HG02571 (cell line): ENCODE data around the gene BCL7C.
"Not testable (repeated sequence)": the region's sequence is repeated elsewhere in the genome, so short reads cannot be mapped to it uniquely, and the experiment has no call there.

ENCODE experiments used
- ATAC-seq: cut with Tn5 transposase; IDR thresholded peaks from one replicate; pipeline ENCODE4 v1.9.1; 2021; ENCODE audit warnings: mild to moderate bottlenecking, moderate library complexity; ENCODE audit not compliant: unreplicated experiment

The BCL7C gene

DNA sequence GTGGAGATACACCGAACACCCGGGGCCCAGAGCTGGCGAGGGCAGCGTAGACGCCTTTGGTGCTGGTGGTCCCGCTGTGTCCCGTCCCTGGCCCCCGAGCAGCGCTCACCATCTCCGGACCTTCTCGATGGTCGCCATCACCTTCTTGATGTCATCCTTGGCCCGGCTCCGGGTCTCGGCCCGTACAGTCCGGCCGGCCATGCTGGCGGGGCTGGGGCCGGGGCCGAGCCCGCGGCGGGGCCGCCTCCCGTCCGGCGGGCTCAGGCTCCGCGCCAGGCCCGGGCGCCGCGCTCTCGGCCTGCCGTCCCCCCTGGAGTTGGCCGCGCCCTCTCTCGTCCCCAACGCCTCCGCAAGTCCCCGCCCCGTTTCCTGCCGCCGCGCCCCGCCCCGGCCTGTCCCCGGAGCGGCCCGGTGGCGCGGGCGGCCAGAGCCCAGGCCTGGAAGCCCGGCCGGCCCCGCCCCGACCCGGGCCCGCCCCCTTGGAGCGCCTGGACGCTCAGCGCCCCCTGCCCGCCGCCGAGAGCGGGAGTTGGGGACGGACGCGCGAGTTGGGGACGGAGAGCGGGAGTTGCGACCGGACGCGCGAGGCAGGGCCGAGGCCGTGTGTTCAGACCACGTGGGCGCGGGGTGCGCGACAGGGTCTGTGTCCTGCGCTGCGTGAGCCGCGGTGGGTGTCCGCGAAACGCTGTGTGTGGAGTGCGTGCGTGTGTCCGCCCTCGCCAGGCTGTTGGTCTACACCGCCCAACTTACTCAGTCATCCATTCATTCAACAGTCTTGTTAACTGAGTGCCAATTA, at the start of gene BCL7C:
BCL7C (minus strand) TSS at position 334 of the 796 bp plus-strand sequence; CDS start at position 201, 133 bp downstream.
- peak; percentile 52 for ATAC-seq

DNA sequence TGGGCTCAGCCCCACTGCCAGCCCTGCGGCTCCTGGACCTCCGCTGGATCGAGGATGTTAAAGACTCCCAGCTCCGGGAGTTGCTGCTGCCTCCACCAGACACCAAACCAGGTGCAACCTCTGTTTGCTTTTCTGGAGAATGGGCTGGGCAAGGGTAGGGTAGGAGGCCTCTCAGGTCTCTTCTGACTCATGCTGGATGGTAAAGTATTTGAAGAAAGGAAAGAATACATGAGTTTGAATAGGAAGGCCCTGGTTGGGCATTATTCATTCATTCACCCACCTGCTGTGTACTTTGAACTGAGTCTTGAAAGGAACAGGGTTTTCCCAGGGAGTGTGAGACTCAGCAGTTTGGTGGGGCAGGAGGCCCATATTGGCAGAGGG, 48.5 kb upstream of the BCL7C start:
- ATAC-seq = no peak

DNA sequence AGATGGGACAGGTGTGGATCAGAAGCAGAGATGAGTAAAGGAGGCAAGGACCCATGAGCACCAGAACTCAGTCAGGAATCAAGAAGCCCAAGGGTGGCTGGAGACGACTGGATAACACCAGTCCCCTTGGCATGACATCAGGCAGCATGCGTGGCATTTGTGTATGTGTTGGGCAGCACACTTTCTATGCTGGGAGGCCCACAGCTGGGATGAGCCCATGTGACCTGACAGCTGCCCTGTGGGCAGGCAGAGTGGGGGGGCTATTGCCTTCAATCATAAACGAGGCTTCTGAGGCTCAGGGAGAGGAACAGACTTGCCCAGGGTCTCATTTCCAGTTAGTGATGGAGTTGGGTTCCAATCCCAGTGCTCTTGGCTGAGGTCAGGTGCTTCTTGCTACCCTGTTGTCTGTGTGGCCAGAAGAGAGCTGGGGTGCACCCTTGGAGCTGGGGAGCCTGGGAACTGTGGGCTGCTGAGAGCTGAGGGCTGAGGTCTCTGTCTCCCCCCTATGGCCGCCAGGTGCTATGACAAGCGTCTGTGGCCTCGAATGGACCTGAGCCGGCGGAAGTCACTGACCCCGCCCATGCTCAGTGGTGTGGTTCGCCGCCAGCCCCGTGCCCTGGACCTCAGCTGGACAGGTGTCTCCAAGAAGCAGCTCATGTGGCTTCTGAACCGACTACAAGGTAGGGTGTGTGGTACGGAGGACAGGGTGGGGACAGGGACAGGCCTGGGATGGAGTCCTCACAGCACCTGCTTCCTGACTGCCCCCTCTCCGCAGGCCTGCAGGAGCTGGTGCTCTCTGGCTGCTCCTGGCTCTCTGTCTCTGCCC, 47.9 kb upstream of the BCL7C start:
- peak; percentile 75 for ATAC-seq

DNA sequence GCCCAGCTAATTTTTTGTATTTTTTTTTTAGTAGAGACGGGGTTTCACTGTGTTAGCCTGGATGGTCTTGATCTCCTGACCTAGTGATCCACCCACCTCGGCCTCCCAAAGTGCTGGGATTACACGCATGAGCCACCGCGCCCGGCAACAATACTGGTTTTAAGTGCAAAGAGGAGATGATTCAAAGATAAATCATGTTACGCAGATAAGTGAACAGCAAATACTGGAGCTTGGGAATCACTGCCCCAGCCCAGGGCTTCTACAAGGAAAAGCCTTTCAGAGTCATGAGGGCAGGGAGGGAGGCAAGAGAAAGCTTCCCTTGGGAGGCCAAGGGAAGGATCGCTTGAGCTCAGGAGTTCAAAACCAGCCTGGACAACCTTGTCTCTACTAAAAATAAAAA, 45.7 kb upstream of the BCL7C start:
- not testable (repeated sequence) for ATAC-seq

DNA sequence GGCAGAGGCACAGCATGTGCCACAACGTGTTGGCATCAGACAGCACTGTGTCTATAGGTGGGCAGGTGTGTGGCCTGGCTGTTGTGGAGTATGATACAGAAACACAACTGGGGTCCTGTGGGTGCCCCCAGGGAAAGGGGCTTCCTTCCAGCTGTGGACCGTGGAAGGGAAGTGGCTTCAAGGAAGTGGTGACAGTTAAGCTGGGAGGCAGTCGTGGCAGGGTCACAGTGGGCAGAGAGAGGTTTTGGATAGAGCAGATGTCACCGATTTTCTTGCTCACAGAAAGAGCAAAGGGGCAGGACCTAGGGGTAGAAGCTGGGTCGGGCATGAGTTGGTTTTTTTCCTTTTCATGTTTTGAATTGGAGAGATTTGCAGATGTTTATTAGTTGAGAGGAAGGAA, 43.8 kb upstream of the BCL7C start:
- no peak for ATAC-seq

DNA sequence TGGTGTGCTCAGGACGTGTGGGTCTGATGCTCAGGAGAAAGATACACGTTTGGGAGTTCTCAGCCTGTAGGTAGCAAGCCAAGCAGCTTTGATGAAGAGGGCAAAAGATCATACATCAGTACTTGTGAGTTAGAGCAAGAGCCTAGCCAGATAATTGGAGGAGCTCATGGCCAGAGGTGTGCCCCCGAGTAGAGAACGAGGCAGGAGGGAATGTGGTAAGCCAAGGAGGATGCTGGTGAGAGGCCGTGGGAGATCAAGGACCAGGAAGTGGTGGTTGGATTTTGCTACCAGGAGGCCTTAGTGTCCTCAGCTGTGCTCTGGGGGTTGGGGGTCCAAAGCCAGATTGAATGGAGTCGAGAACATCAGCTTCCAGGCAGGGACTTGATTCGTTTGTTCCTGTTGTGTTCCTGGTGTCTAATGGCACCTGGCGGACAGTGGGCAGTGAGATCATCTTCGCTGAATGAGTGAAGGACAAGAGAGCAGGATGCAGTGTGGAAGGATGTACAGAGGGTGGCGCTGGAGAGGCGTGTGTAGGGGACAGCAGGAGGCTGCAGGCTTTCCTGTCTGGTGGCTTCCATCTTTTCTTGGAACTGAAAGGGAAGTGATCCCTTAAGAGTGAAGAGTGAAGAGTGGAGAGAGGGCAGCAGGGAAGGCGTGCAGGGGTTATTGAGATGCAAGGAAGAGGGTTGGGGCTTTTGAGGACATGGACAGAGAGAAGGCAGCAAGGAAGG, 41.1 kb upstream of the BCL7C start:
- ATAC-seq = no peak

DNA sequence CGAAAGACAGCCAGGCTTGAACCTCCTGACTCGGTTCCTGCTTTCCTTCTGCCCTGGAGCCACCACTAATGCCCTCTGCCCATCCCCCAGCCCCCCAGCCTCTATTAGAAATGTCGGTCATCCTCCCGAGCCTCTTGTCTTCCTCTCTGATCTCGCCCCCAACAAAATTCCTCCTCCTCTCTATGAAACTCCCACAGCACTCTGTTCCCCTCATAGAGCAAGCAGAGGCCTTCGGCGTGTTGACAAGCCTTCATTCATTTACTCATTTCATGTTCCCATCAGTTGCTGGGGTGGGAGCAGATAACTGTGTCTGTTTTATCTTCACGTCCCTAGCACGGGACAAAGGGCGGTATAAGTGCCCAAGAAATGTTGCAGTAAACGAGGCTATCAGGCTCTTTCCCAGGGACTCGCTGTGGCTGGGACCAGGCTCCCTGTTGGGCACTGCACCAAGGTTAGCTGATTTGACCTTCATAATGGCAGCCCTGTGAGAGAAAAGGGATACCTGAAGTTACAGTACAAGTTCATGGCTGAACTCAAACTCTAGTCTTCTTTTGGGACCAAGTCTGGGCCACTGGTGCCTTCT, 37.3 kb upstream of the BCL7C start:
- ATAC-seq = no peak

DNA sequence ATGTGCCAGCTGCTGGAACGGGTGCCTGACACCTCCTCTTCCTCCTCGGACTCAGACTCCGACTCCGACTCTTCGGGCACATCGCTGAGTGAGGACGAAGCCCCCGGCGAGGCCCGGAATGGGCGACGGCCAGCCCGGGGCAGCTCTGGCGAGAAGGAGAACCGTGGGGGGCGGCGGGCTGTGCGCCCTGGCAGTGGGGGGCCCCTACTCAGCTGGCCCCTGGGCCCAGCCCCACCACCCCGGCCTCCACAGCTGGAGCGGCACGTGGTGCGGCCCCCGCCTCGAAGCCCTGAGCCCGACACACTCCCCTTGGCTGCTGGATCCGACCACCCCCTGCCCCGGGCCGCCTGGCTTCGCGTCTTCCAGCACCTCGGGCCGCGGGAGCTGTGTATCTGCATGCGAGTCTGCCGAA, 36.3 kb upstream of the BCL7C start:
- ATAC-seq = no peak

DNA sequence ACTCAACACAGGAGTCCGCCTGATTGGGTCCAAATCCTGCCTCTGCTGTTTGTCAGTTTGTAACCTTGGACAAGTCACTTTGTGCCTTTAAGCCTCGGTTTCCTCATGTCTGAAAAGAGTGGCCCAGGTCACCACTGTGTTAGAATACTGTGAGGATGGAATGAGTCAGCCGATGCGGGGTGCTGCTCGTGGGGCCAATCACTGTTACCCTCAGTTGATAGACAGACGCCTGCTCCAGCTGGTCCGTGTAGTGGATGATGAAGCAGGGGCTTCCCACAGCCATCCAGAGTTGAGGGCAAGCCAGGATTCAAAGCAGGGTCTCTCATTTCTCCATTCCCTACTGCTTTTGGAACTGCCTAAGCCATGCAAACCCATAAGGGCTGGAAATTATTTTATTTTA, 35.3 kb upstream of the BCL7C start:
- ATAC-seq = no peak

DNA sequence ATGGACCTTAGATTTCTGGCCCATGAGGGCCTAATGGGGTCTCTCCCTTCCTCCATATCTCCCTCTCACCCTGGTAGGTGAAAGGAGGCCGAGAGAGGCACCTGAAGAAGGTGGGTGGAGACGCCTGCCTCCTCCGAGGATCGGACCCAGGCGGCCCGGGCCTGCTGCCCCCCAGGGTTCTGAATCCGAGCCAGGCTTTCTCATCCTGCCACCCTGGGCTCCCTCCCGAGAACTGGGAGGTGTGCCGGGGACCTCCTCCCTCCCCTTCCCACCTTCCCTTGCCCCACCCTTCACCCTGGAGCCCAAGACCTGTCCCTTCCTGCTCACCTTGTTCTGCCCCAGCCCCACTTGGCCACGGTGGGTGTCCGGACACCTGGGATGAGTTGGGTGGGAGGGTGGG, 34.5 kb upstream of the BCL7C start:
- no peak for ATAC-seq

DNA sequence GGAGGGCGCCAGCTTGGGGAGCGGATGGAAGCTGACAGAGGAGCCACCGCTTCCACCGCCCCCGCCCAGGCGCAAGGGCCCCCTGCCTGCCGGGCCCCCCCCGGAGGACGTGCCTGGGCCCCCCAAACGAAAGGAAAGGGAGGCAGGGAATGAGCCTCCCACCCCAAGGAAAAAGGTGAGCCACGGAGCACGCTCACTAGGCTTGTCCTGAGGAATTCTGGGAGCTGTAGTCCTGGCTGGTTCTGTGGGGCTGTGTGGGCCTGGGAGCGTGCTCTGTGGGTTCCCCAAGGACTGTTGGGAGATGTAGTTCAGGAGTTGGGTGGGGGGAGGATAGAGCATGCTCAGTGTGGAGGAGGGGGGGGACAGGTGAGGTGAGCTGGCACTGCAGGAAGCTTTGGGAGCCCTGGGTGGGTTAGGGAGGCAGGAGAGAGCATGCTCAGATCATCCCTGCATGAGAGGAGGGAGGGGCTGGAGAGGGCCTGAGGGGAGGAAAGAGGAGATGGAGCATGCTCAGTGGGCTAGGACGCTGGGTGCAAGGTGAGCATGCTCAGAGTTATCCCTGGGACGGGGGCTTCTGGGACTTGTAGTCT, 34.0 kb upstream of the BCL7C start:
- ATAC-seq = no peak

DNA sequence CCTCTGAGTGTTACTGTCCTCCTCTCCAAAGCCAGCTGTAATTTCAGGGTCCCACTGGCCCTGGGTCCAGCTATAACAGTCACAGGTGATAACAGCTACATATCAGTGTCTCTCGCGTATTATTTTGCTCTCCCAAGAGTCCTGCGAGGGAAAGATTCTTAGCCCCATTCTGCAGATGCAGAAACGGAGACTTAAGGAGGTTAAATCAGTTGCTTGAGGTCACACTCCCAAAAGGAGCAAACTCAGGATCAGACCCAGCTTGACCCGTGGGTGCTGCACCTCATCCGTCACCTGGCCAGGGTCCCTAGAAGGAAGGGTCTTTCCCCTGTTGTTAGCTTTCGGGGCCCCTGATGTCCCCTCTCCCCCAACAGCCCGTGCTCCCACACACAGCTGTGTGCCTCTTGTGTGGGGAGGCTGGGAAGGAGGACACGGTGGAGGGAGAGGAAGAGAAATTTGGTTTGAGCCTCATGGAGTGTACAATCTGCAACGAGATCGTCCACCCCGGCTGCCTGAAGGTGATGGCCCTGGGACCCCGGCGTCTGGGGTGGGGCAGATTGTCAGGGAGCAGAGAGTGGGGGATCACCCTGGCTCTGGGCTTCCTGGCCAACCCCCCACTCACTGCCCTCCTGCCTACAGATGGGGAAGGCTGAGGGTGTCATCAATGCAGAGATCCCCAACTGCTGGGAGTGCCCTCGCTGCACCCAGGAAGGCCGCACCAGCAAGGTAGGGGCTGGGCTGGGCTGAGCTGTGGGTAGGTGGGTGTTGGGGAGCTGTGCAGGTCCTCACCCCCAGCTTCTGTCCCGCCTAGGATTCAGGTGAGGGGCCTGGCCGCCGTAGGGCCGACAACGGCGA, 33.3 kb upstream of the BCL7C start:
- ATAC-seq = no peak

DNA sequence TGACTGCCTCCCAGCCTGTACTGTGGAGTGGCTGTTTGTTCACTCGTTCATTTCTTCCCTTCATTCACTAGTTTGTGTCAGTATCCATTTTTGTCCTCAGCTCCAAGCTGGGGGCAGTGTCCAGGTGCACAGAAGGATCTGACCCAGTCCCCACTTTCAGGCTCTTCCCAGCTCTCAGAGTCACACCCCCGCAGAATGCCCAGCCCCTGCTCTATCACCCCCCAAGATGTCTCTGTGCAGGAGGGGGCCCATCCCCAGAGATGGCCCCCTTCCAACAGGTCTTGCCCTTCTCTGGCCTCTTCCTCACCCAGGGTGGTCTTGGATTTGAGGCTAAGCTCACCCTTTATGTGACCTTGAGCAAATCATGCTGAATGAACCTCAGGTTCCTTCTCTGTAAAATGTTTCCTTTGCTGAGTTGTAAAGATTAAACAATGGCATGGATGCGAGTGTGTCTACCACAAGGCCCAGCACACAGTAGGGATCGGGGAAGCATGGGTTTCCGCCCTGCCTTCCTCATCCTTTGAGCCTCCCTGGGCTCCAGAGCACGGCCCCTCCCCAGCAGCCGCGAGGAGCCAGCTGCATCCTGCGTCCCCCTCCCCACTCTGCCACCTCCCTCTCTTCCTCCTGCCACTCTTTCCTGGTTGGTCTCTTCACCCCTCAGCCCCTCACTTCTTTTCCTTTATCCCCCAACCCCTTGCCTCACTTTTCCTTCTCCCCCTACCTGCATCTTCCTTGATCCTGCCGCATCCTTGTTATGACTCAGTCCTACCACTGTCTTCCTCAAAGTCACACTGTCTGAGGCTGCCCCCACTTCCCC, 32.3 kb upstream of the BCL7C start:
- no peak for ATAC-seq

DNA sequence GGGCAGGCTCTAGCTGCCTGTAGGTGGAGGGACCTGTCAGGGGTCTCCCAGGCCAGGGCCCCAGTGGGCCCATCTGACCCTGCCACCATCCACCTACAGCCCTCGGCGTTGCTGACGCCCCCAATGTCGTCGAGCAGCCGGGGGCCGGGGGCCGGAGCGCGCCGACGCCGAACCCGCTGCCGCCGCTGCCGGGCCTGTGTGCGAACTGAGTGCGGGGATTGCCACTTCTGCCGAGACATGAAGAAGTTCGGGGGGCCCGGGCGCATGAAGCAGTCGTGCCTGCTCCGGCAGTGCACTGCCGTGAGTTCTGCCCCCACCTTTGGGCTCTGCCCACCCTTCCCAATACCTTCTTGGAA, 31.7 kb upstream of the BCL7C start:
- ATAC-seq = no peak

DNA sequence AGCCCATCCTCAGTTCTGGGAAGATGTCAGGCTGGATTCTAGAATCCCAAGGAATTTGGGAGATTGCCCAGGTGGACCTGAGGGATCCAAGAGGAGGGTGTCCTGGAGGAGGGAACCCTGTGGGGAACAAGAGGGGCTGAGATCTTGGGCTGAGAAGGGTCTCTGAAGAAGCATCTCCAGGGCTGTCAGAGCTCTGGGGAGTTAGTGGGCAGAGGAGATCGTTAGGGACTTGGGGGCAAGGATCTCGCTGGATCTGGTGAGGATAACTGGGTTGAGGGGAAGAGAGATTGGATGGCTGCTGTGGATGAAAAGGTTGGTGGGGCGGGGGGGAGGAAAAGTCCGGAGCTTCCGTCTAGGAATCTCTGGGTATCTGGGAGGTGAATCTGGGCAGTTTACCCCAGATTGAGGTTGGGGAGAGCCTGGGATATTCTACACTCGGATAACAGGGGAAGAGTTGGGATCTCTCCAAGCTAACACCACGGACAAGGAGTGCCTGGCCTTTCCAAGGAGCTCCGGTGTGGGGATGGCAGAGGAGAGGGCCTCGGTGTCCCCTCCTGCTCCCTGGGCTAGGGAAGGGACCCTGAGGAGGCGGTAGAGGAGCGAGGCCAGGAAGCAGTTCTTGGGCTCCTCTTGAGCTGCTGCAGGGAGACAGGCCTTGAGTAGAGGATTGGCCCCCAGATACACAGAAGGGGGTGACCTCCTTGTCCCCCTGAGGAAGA, 31.2 kb upstream of the BCL7C start:
- ATAC-seq = no peak

DNA sequence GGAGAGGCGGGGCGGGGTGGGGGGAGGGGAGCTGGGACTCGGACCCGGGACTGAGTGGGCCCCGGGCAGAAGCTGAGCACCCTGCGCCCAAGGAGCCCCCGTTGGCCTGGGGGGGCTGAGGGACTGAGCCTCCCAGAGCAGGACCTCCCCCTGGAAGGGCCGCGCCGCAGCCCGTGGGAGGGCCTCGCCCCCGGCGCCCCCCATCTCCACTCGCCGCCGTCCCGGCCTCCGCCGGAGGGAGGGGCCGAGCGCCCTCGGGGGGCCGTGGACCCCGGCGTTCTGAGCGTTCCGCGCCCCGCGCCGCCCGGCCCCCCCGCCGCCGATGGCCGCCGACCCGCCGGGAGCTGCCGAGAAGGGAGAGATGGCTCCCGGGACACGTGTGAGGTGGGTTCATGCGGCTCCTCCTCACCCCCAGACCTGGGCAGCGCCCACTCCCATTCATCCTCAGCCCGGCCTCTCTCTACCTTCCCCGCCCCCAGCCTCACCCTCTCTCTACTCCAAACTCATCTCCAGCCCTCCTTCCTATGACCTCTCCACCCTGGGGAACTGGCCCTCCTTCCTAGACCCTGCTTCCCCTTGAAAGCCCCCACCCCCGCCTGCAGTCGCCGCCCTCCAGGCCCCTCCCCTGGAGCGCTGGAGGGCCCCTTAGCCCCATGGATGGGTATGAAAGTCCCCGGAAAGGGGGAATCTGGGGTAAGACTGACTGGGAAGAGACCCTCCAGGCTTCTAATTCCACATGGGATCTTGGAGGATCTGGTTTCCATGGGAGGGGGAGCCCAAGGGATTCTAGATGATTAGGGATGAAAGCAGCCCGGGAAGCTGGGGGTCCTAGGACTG, 30.4 kb upstream of the BCL7C start:
- no peak for ATAC-seq

DNA sequence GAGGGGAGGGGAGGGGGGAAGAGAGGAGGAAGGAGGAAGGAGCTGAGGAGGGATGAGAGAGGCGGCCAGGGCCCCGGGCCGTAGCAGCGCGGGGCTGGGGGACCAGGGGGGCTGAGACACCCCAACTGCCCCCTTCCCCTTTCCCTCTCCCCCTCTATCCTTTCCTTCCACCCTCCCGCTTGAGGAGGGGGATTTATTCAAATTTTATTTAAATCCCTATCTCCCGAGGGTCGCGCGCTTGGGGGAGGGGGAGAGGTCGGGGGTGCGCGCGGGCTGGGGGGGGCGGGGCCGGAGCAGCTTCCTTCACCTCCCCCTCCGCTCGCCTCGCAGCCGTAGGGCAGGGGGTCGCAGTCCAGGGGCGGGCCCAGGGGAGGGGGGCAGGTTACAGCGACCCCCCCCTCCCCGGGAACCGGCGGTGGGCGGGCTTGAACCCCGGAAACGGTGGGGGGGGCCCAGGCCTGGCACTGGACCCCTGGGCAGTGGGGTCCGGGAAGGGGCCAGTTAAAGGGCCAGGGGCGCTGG, 29.7 kb upstream of the BCL7C start, which contains the start of gene FBXL19:
FBXL19 (plus strand) TSS at position 19 of the 522 bp plus-strand sequence. CDS start 2,183 bp downstream, outside the sequence.
- no peak for ATAC-seq
